BLaER1 treated with 17β-estradiol and CSF1 and Interleukin-3, amounts not matched to agents 10 nM and 100 nM (cell line): ENCODE results near the gene HS6ST2.
A peak's percentile ranks its signal among the peaks of the same experiment; 100 is the strongest.
"Not testable (repeated sequence)": the region's sequence is repeated elsewhere in the genome, so short reads cannot be mapped to it uniquely, and the experiment has no call there.

Experiments
- H3K27ac ChIP-seq, 11 experiments: shearing (Covaris generic); formaldehyde crosslinking; 2 replicates each; pipeline ENCODE4 v1.8.1; 2022
- H3K27me3 ChIP-seq, 11 experiments: shearing (Covaris generic); formaldehyde crosslinking; 2 replicates each; pipeline ENCODE4 v1.8.1; 2022
- H3K36me3 ChIP-seq, 11 experiments: shearing (Covaris generic); formaldehyde crosslinking; 2 replicates each; pipeline ENCODE4 v1.8.1; 2022
- H3K4me1 ChIP-seq, 10 experiments: shearing (Covaris generic); formaldehyde crosslinking; 2 replicates each; pipeline ENCODE4 v1.8.1; 2022
- H3K4me2 ChIP-seq, 11 experiments: shearing (Covaris generic); formaldehyde crosslinking; 2 replicates each; pipeline ENCODE4 v1.8.1; 2022
- H3K4me3 ChIP-seq, 10 experiments: shearing (Covaris generic); formaldehyde crosslinking; 2 replicates each; pipeline ENCODE4 v1.8.1; 2022
- H3K9ac ChIP-seq, 11 experiments: shearing (Covaris generic); formaldehyde crosslinking; 2 replicates each; pipeline ENCODE4 v1.8.1; 2022
- H3K9me3 ChIP-seq, 11 experiments: shearing (Covaris generic); formaldehyde crosslinking; replicated peaks in 1 of 11; 2 replicates each; pipeline ENCODE4 v1.8.1; 2022
- H4K20me1 ChIP-seq, 11 experiments: shearing (Covaris generic); formaldehyde crosslinking; 2 replicates each; pipeline ENCODE4 v1.8.1; 2022
- Cebpa-rat ChIP-seq, 11 experiments: shearing (Covaris generic); IDR thresholded peaks; 2 replicates each; pipeline ENCODE4 v1.8.1; 2022

The HS6ST2 gene

DNA sequence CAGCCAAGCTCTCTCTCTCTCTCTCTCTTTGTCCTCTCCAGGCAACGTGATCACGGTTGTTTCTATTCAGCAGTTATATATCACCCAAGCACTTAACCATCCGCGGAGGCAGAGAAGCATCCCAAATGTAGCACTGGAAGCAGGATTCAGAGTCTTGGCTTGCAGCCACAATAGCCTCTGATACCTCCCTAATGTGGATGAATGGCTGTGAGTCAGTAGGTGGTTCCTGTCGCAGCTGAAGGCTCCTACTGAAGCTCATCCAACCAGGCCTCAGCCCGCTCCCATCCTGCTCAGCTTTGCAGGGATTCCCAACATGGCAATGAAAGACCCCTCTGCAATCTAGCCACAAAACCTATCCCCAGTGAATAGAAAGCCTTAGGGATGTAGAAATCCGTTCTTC, 5.1 kb downstream of the HS6ST2 start:
- Histone ChIP-seq H3K4me3 (no peak overlapping the region), H3K9ac (no peak overlapping the region), H3K4me2 (no peak overlapping the region), H3K4me1 (peaks cover 0 to 9% (median 5%) of the 10 kb centered on the region in 10 experiments; a peak in 6 of 20 replicates), H4K20me1 (peaks cover 0 to 23% (median 0%) of the 10 kb centered on the region in 11 experiments; a peak in 7 of 22 replicates), H3K9me3 (peaks cover 0 to 19% (median 7%) of the 10 kb centered on the region in 11 experiments; a peak in 9 of 22 replicates), H3K27ac (no peak overlapping the region), H3K36me3 (no peaks in the 10 kb centered on the region), H3K27me3 (peaks cover 68 to 91% (median 83%) of the 10 kb centered on the region in 11 experiments)
- TF ChIP-seq Cebpa-rat (IDR thresholded peaks at IDR 0.05), result no peak

DNA sequence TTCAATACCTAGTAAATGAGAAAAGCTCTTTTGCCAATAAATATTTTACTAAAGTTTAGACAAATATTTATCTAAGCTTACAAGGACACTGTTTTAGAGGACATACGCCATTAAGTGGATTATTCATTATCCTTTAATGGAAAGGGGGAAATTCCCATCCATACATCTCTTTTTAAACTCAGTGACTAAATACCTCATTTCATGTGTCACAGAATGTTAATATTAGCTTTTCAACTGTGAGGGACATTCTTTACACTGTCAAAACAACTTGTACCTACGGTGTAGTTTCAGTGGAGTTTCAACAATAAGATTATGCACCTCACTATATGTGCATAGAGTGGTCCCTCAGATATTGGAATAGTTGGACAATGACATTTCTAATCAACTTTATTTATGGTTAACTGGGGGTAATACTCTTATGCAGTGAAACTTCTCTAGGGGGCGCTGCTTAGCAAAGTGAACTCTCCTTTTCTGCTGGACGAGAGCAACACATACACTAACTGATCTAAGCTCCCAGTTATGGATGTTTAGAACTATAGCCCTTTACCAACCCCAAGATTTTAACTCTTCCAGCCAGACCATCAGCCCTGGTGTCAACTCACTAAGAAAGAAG, 9.7 kb downstream of the HS6ST2 start:
- Histone ChIP-seq H3K27ac (no peak overlapping the region), H4K20me1 (peaks cover 0 to 12% (median 0%) of the 10 kb centered on the region in 11 experiments; a peak in 3 of 22 replicates), H3K9ac (no peak overlapping the region), H3K9me3 (peaks cover 0 to 10% (median 5%) of the 10 kb centered on the region in 11 experiments; a peak in 10 of 22 replicates), H3K36me3 (no peaks in the 10 kb centered on the region), H3K27me3 (peaks cover 52 to 65% (median 62%) of the 10 kb centered on the region in 11 experiments), H3K4me2 (no peak overlapping the region), H3K4me1 (no peaks in the 10 kb centered on the region), H3K4me3 (no peak overlapping the region)
- no peak for TF ChIP-seq Cebpa-rat (IDR thresholded peaks at IDR 0.05)

DNA sequence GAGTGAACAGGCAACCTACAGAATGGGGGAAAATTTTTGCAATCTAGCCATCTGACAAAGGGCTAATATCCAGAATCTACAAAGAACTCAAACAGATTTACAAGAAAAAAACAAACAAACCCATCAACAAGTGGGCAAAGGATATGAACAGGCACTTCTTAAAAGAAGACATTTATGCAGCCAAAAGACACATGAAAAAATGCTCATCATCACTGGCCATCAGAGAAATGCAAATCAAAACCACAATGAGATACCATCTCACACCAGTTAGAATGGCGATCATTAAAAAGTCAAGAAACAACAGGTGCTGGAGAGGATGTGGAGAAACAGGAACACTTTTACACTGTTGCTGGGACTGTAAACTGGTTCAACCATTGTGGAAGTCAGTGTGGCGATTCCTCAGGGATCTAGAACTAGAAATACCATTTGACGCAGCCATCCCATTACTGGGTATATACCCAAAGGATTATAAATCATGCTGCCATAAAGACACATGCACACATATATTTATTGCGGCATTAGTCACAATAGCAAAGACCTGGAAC, 13.3 kb downstream of the HS6ST2 start:
- not testable (repeated sequence) for H4K20me1 ChIP-seq, H3K27ac ChIP-seq, H3K4me1 ChIP-seq, H3K9ac ChIP-seq, H3K36me3 ChIP-seq, H3K9me3 ChIP-seq, H3K4me2 ChIP-seq, H3K4me3 ChIP-seq
- peaks cover 44 to 61% (median 57%) of the 10 kb centered on the region in 11 experiments for H3K27me3 ChIP-seq

DNA sequence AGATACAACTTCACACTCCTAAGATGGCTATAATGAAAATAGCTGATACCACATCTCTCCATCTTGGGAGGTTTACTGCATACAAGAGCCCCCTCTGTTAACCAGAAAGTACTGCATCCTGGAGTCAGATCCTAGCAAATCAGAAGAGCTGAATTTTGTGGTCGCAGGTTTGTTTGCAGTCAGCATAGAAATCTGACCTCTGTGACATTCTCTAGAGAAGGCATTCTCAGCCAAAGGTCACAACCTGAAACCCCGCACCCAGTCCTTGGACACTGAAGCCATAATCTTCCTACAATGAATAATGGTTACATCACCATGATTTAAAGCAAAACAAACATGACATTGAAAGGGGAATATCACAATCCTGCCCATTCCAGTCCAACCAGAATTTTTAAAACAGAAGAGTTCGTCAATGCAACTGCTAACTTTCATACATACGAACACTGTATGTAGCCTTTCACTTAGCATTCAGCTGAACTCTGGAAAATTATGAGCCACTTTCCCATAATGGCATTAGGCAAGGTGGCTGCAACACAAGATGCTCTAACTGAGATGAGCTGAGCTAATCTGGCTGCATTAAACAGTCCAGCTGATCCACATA, 17.6 kb downstream of the HS6ST2 start:
- H3K9me3 ChIP-seq, result peaks cover 0 to 10% (median 5%) of the 10 kb centered on the region in 11 experiments; a peak in 9 of 22 replicates
- H3K4me3 ChIP-seq, result no peak overlapping the region
- no peak for TF ChIP-seq Cebpa-rat (IDR thresholded peaks at IDR 0.05)
- H3K27me3 ChIP-seq, result peaks cover 56 to 74% (median 65%) of the 10 kb centered on the region in 11 experiments
- no peak overlapping the region for H3K9ac ChIP-seq
- no peak overlapping the region for H3K27ac ChIP-seq
- no peak overlapping the region for H3K4me2 ChIP-seq
- H4K20me1 ChIP-seq, result peaks cover 0 to 5% (median 0%) of the 10 kb centered on the region in 11 experiments; a peak in 2 of 22 replicates
- H3K4me1 ChIP-seq, result no peaks in the 10 kb centered on the region
- no peaks in the 10 kb centered on the region for H3K36me3 ChIP-seq

DNA sequence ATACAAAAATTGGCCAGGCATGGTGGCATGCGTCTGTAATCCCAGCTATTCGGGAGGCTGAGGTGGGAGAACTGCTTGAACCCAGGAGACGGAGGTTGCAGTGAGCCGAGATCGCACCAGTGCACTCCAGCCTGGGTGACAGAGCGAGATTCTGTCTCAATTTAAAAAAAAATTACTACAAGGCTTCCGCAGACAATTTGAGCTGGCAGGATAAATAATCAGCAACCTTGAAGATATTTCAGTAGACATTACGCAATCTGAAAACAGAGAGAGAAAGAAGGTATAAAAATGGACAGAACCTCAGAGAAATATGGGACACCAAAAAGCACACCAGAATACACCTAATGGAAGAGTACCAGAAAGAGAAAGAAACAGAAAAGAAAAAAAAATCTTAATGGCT, 25.3 kb downstream of the HS6ST2 start:
- Histone ChIP-seq H3K9me3 (peaks cover 0 to 6% (median 0%) of the 10 kb centered on the region in 11 experiments; a peak in 2 of 22 replicates), H3K9ac (no peak overlapping the region), H3K27ac (no peak overlapping the region), H3K36me3 (no peaks in the 10 kb centered on the region), H3K4me1 (peaks cover 0 to 8% (median 2%) of the 10 kb centered on the region in 10 experiments; a peak in 5 of 20 replicates), H3K27me3 (peaks cover 74 to 97% (median 86%) of the 10 kb centered on the region in 11 experiments), H3K4me2 (no peak overlapping the region), H3K4me3 (no peak overlapping the region), H4K20me1 (no peaks in the 10 kb centered on the region; a peak in 1 of 22 replicates)
- TF ChIP-seq Cebpa-rat (IDR thresholded peaks at IDR 0.05), result peak in 6 of 11 experiments; percentile 36 to 86 (median 70); a peak in 11 of 22 replicates

DNA sequence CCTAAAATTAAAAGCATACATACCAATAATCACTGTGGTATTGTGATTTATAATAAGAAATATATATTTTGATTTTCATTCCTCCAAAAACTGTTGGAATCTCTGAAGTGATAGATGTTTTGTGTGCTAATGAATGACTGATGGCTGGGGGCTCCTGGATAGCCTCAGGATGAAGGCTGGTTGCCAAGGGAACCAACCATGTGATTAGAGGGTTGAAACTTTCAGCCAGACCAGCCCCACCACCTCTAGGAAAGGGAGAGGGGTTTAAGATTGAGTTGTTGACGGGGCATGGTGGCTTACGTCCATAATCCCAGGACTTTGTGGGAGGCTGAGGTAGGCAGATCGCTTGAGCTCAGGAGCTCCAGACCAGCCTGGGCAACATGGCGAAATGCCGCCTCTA, 34.0 kb downstream of the HS6ST2 start:
- H3K9ac ChIP-seq, result no peak overlapping the region
- H3K27ac ChIP-seq, result no peak overlapping the region
- peaks cover 0 to 4% (median 0%) of the 10 kb centered on the region in 11 experiments; a peak in 1 of 22 replicates for H4K20me1 ChIP-seq
- H3K4me1 ChIP-seq, result peaks cover 0 to under 1% (median 0%) of the 10 kb centered on the region in 10 experiments; a peak in 1 of 20 replicates
- H3K4me2 ChIP-seq, result no peak overlapping the region
- H3K4me3 ChIP-seq, result no peak overlapping the region
- H3K9me3 ChIP-seq, result peaks cover 0 to 18% (median 0%) of the 10 kb centered on the region in 11 experiments; a peak in 5 of 22 replicates
- H3K27me3 ChIP-seq, result peaks cover 85 to 100% (median 99%) of the 10 kb centered on the region in 11 experiments
- H3K36me3 ChIP-seq, result no peaks in the 10 kb centered on the region
- TF ChIP-seq Cebpa-rat (IDR thresholded peaks at IDR 0.05), result no peak

DNA sequence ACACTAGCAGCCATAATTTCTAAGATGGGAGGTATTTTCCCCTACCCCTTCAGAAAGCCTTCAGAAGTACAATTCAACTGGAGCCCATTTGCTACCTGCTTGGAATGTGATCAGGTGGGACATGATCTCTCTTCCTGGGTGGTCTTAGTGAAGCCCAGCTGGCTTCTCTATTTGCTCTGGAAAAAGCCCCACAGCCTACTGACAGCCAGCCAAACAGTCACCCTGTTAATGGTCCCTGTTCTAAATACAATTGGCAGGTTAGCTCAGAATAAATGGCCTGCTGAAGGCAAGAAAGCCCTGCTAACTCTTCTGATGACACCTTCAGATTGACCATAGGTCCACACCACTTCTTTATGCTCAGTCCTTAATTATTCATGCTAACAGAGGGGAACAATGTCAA, 39.9 kb downstream of the HS6ST2 start:
- Histone ChIP-seq H3K27ac (no peak overlapping the region), H4K20me1 (no peaks in the 10 kb centered on the region), H3K4me3 (no peak overlapping the region), H3K9me3 (peaks cover 14 to 42% (median 24%) of the 10 kb centered on the region in 11 experiments), H3K27me3 (peaks cover 79 to 100% (median 99%) of the 10 kb centered on the region in 11 experiments), H3K4me1 (no peaks in the 10 kb centered on the region), H3K4me2 (no peak overlapping the region), H3K36me3 (peaks cover 0 to 4% (median 0%) of the 10 kb centered on the region in 11 experiments; a peak in 3 of 22 replicates), H3K9ac (no peak overlapping the region)
- no peak for TF ChIP-seq Cebpa-rat (IDR thresholded peaks at IDR 0.05)

DNA sequence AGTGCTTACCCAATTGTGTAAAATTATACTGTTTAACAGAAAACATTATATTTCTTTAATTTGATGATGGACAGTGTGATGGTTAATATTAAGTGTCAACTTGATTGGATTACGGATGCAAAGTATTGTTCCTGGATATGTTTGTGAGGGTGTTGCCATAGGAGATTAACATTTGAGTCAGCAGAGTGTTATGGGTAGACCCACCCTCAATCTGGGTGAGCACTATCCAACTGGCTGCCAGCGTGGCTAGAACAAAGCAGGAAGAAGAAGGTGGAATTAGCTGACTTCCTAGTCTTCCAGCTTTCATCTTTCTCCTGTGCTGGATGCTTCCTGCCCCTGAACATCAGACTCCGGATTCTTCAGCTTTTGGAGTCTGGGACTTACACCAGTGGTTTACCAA, 42.1 kb downstream of the HS6ST2 start:
- Histone ChIP-seq H3K27me3 (peaks cover 72 to 100% (median 97%) of the 10 kb centered on the region in 11 experiments), H3K9ac (no peak overlapping the region), H3K4me3 (no peak overlapping the region), H3K27ac (no peak overlapping the region), H3K4me2 (no peak overlapping the region), H3K36me3 (peaks cover 0 to 11% (median 6%) of the 10 kb centered on the region in 11 experiments; a peak in 8 of 22 replicates), H3K4me1 (no peaks in the 10 kb centered on the region), H3K9me3 (peaks cover 30 to 51% (median 42%) of the 10 kb centered on the region in 11 experiments), H4K20me1 (no peaks in the 10 kb centered on the region)
- no peak for TF ChIP-seq Cebpa-rat (IDR thresholded peaks at IDR 0.05)

DNA sequence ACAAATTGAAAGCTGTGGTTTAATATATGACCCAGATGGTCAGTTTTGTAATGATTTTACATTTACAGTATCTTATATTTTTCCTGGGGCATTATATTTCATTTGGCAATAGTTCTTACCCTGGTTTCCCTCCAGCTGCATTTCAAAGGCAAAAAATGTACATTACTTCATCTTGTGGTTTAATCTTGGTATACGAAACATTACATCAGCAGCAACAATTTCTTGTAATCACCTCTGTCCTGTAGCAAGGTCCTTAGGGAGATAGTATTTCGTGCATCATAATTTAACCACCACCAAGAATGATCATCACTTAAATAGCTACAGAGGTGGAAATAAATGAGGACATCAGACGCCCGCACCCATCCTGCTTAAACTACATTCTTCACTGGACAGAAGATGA, 48.8 kb downstream of the HS6ST2 start:
- no peak overlapping the region for H3K9ac ChIP-seq
- no peak; a peak in 1 of 22 replicates for TF ChIP-seq Cebpa-rat (IDR thresholded peaks at IDR 0.05)
- peaks cover 71 to 98% (median 94%) of the 10 kb centered on the region in 11 experiments for H3K27me3 ChIP-seq
- peaks cover 30 to 53% (median 41%) of the 10 kb centered on the region in 11 experiments for H3K9me3 ChIP-seq
- no peak overlapping the region for H3K4me3 ChIP-seq
- peaks cover 0 to 11% (median 6%) of the 10 kb centered on the region in 11 experiments; a peak in 8 of 22 replicates for H3K36me3 ChIP-seq
- peaks cover 0 to 9% (median 5%) of the 10 kb centered on the region in 10 experiments; a peak in 3 of 20 replicates for H3K4me1 ChIP-seq
- H3K27ac ChIP-seq, result peak overlapping the region in 6 of 11 experiments; percentile 19 to 78 (median 64); a peak in 11 of 22 replicates
- H4K20me1 ChIP-seq, result no peaks in the 10 kb centered on the region
- H3K4me2 ChIP-seq, result peak overlapping the region in 3 of 11 experiments; percentile 12 to 17 (median 17); a peak in 2 of 22 replicates
